ENCODE results near the gene CABP1. TPM values are rescaled to one million over a fixed set of nuclear protein-coding genes. Genes with fewer than 3 reads are reported as not detected.

CABP1 gene
- polyA plus RNA-seq, 1 donor (not counting 4 experiments of a cell fraction or from before 2014, with no cell fraction given), result 0.04 TPM

DNA sequence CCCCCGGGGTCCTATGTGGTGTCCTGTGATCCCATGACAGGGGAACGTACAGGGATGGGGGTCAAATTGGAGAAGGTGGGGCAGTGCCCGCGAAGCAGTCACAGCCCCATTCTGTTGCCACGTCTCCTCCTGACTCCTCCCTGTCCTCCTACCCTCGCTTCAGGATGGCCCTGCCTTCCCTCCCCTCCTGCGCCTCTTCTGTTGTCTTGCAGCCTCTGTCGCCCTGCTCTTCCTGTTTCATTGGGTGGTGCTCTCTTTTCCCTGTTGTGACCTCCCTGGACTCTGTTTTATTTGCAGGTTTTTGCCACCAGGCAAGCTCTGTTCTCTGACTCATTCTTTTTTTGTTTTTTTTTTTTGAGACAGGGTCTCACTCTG is 18.7 kb downstream of the CABP1 start:
- H3K9me3 ChIP-seq (ENCODE audit: control insufficient read depth, low read depth, low read length), result no peaks in the 10 kb centered on the region
- H3K36me3 ChIP-seq (ENCODE audit: control insufficient read depth in 2 of 2, extremely low read depth in 1 of 2, insufficient read depth in 2 of 2, low read length in 2 of 2), result no peaks in the 10 kb centered on the region
- DNase-seq (ENCODE audit: low read depth, low spot score) (no peak), FAIRE-seq (no peak)
- H3K9me1 ChIP-seq (ENCODE audit: control insufficient read depth, extremely low read depth, insufficient read depth, low read length), result no peaks in the 10 kb centered on the region
- H3K4me3 ChIP-seq (ENCODE audit: control insufficient read depth in 2 of 3, extremely low read depth in 1 of 3, insufficient read depth in 2 of 3, low read depth in 1 of 3, low read length in 3 of 3), result no peak overlapping the region
- no peaks in the 10 kb centered on the region for H3K4me1 ChIP-seq (ENCODE audit: control insufficient read depth, extremely low read depth, insufficient read depth, low read length)
- dilution Hi-C loops (cut with MboI; ENCODE audit: extremely low pct_ligation_motif_present, low sequenced_read_pairs), result no loop called here
- H3K27ac ChIP-seq (ENCODE audit: control insufficient read depth, insufficient read depth, low read length), result no peak overlapping the region
- H3K27me3 ChIP-seq (ENCODE audit: control insufficient read depth, extremely low read depth, insufficient read depth, low read length), result peaks cover 10% of the 10 kb centered on the region
- no peak overlapping the region for H3K9ac ChIP-seq (ENCODE audit: control insufficient read depth, extremely low read depth, insufficient read depth, low read length)
- TF ChIP-seq EZH2 (IDR thresholded peaks at IDR 0.05; ENCODE audit: low read length), result no peak
- TF ChIP-seq, protein P1, sequence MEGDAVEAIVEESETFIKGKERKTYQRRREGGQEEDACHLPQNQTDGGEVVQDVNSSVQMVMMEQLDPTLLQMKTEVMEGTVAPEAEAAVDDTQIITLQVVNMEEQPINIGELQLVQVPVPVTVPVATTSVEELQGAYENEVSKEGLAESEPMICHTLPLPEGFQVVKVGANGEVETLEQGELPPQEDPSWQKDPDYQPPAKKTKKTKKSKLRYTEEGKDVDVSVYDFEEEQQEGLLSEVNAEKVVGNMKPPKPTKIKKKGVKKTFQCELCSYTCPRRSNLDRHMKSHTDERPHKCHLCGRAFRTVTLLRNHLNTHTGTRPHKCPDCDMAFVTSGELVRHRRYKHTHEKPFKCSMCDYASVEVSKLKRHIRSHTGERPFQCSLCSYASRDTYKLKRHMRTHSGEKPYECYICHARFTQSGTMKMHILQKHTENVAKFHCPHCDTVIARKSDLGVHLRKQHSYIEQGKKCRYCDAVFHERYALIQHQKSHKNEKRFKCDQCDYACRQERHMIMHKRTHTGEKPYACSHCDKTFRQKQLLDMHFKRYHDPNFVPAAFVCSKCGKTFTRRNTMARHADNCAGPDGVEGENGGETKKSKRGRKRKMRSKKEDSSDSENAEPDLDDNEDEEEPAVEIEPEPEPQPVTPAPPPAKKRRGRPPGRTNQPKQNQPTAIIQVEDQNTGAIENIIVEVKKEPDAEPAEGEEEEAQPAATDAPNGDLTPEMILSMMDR (optimal IDR thresholded peaks at IDR 0.05 in 1 of 3, IDR thresholded peaks at IDR 0.05 in 1 of 3, conservative IDR thresholded peaks at IDR 0.05 in 1 of 3; ENCODE audit: extremely low read depth in 1 of 3, insufficient read depth in 2 of 3, low read length in 3 of 3), result no peak
- no peak overlapping the region for H3K4me2 ChIP-seq (ENCODE audit: control insufficient read depth, extremely low read depth, insufficient read depth, low read depth, low read length)
- no peaks in the 10 kb centered on the region for H4K20me1 ChIP-seq (ENCODE audit: control insufficient read depth, extremely low read depth, insufficient read depth, low read length)
- no peaks in the 10 kb centered on the region for H3K79me2 ChIP-seq (ENCODE audit: control insufficient read depth, insufficient read depth, low read length)
- no peak overlapping the region for H2AFZ ChIP-seq (ENCODE audit: control insufficient read depth, low read length)

GRCh38 chr12:120661432-120661831 is 21.0 kb downstream of the CABP1 start:
- FAIRE-seq (no peak), DNase-seq (ENCODE audit: low read depth, low spot score) (no peak)

More at GRCh38 chr12:120661432-120661831, 21.0 kb downstream of the CABP1 start:
- Histone ChIP-seq H4K20me1 (ENCODE audit: control insufficient read depth, extremely low read depth, insufficient read depth, low read length) (no peaks in the 10 kb centered on the region), H3K27me3 (ENCODE audit: control insufficient read depth, extremely low read depth, insufficient read depth, low read length) (peaks cover 6% of the 10 kb centered on the region), H3K9ac (ENCODE audit: control insufficient read depth, extremely low read depth, insufficient read depth, low read length) (no peak overlapping the region), H3K27ac (ENCODE audit: control insufficient read depth, insufficient read depth, low read length) (no peak overlapping the region), H3K4me3 (ENCODE audit: control insufficient read depth in 2 of 3, extremely low read depth in 1 of 3, insufficient read depth in 2 of 3, low read depth in 1 of 3, low read length in 3 of 3) (no peak overlapping the region), H3K9me1 (ENCODE audit: control insufficient read depth, extremely low read depth, insufficient read depth, low read length) (no peaks in the 10 kb centered on the region), H2AFZ (ENCODE audit: control insufficient read depth, low read length) (no peak overlapping the region), H3K79me2 (ENCODE audit: control insufficient read depth, insufficient read depth, low read length) (no peaks in the 10 kb centered on the region), H3K4me2 (ENCODE audit: control insufficient read depth, extremely low read depth, insufficient read depth, low read depth, low read length) (no peak overlapping the region), H3K9me3 (ENCODE audit: control insufficient read depth, low read depth, low read length) (no peaks in the 10 kb centered on the region), H3K4me1 (ENCODE audit: control insufficient read depth, extremely low read depth, insufficient read depth, low read length) (no peaks in the 10 kb centered on the region), H3K36me3 (ENCODE audit: control insufficient read depth in 2 of 2, extremely low read depth in 1 of 2, insufficient read depth in 2 of 2, low read length in 2 of 2) (no peaks in the 10 kb centered on the region)
- TF ChIP-seq, protein P1 (optimal IDR thresholded peaks at IDR 0.05 in 1 of 3, IDR thresholded peaks at IDR 0.05 in 1 of 3, conservative IDR thresholded peaks at IDR 0.05 in 1 of 3; ENCODE audit: extremely low read depth in 1 of 3, insufficient read depth in 2 of 3, low read length in 3 of 3), result no peak
- TF ChIP-seq EZH2 (IDR thresholded peaks at IDR 0.05; ENCODE audit: low read length), result no peak
- dilution Hi-C loops (cut with MboI; ENCODE audit: extremely low pct_ligation_motif_present, low sequenced_read_pairs), result no loop called here
